Measurements from ENCODE around the gene PKDCC. TPM values are rescaled to one million over a fixed set of nuclear protein-coding genes. Genes with fewer than 3 reads are reported as not detected.

Gene PKDCC
- total and polyA plus RNA-seq, 2 of the 13 experiments (the other 11 are each of a cell fraction or from before 2014, with no cell fraction given) = 52.6 to 58.8 TPM

GRCh38 chr2:42036413-42036812 lies 11.4 kb upstream of the PKDCC start:
- no TSS peak for BruUV-seq (replicated peaks)
- FAIRE-seq = no peak
- Histone ChIP-seq H3K9me3 (ENCODE audit: low read length) (no peaks in the 10 kb centered on the region), H3K4me1 (ENCODE audit: insufficient read depth, low read length) (peaks cover 6% of the 10 kb centered on the region), H3K36me3 (replicated peaks in 1 of 2; ENCODE audit: control insufficient read depth in 1 of 2, insufficient read depth in 2 of 2, low read length in 2 of 2) (no peaks in the 10 kb centered on the region), H2AFZ (ENCODE audit: low read length) (no peak overlapping the region), H3K27me3 (ENCODE audit: control insufficient read depth in 1 of 2, insufficient read depth in 2 of 2, low read length in 2 of 2) (peaks cover 0 to 8% of the 10 kb centered on the region in 2 experiments; a peak in 2 of 5 replicates), H3K4me2 (ENCODE audit: low read depth, low read length) (no peak overlapping the region), H3K4me3 (replicated peaks in 1 of 3; ENCODE audit: insufficient read depth in 1 of 3, low read depth in 2 of 3, low read length in 3 of 3) (no peak overlapping the region), H3K79me2 (ENCODE audit: insufficient read depth, low read length) (no peaks in the 10 kb centered on the region), H3K9ac (ENCODE audit: insufficient read depth, low read depth, low read length) (no peak overlapping the region), H3K27ac (ENCODE audit: extremely low read length, insufficient read depth, low read length) (no peak overlapping the region), H4K20me1 (ENCODE audit: insufficient read depth, low read length) (no peaks in the 10 kb centered on the region)
- TF ChIP-seq MBNL3 (CRISPR knock-in tag; conservative IDR thresholded peaks at IDR 0.05) (no peak), ZNF33B (CRISPR knock-in tag; IDR thresholded peaks at IDR 0.05) (no peak), ZHX2 (IDR thresholded peaks at IDR 0.05; ENCODE audit: low read depth) (no peak), ZHX2 (CRISPR knock-in tag; IDR thresholded peaks at IDR 0.05; ENCODE audit: borderline replicate concordance) (no peak), MYNN (CRISPR knock-in tag; IDR thresholded peaks at IDR 0.05; ENCODE audit: low read depth) (no peak), ZNF614 (CRISPR knock-in tag; IDR thresholded peaks at IDR 0.05; ENCODE audit: borderline replicate concordance) (no peak)
- WGBS (ENCODE audit: low lambda C conversion rate) = 19% methylated on average over 7 of the region's 7 CpGs
- in situ Hi-C loops (cut with HindIII; ENCODE audit: extremely low pct_ligation_motif_present, low pct_unique_long_range_greater_than_20kb) = no loop called here
- CTCF ChIA-PET (ENCODE audit: low intra/inter-chr PET ratio, low total read pairs) = no interaction called here
- ATAC-seq = no peak
- POLR2A ChIA-PET = no interaction called here
- no peak for DNase-seq (ENCODE audit: low spot score)
- intact Hi-C loops (cut with micrococcal nuclease; ENCODE audit: unreplicated experiment) = no loop called here

Data from HepG2 (cell line).